ENCODE results near the gene TPP2. TPM values are rescaled to one million over a fixed set of nuclear protein-coding genes. Genes with fewer than 3 reads are reported as not detected.

The TPP2 gene
- total RNA-seq, 1 donor from 2014 or later: 37.6 TPM

GRCh38 chr13:102679449-102680132, 82.8 kb downstream of the TPP2 start:
- no peak overlapping the region for H3K4me3 ChIP-seq (ENCODE audit: insufficient read depth, low read depth, low read length)
- TF ChIP-seq EZH2 (IDR thresholded peaks at IDR 0.05; ENCODE audit: insufficient read depth, low read length) (no peak), CTCF (IDR thresholded peaks at IDR 0.05; ENCODE audit: insufficient read depth, low read depth, low read length) (no peak)
- Mint-ChIP-seq H3K27me3 (ENCODE audit: low read depth, unreplicated experiment) (no peaks in the 10 kb centered on the region), H3K4me3 (ENCODE audit: unreplicated experiment) (no peak overlapping the region), H3K4me1 (ENCODE audit: low read depth, unreplicated experiment) (no peaks in the 10 kb centered on the region), H3K36me3 (ENCODE audit: low read depth, unreplicated experiment) (peaks cover 12% of the 10 kb centered on the region), H3K27ac (ENCODE audit: unreplicated experiment) (no peak overlapping the region), H3K9me3 (ENCODE audit: unreplicated experiment) (peaks cover 4% of the 10 kb centered on the region)
- DNase-seq (ENCODE audit: low read depth) (no peak), FAIRE-seq (no peak)
- no peaks in the 10 kb centered on the region for H3K27me3 ChIP-seq (ENCODE audit: insufficient read depth, low read length)
- no peak overlapping the region for H2AFZ ChIP-seq (ENCODE audit: low read depth, low read length)
- H3K9me3 ChIP-seq (ENCODE audit: insufficient read depth, low read depth, low read length): no peaks in the 10 kb centered on the region
- no peak overlapping the region for H3K9ac ChIP-seq (ENCODE audit: low read length)
- H3K27ac ChIP-seq (ENCODE audit: low read depth, low read length): no peak overlapping the region
- no peaks in the 10 kb centered on the region for H4K20me1 ChIP-seq (ENCODE audit: insufficient read depth, low read length)
- H3K4me2 ChIP-seq (ENCODE audit: low read length): no peak overlapping the region
- H3K79me2 ChIP-seq (ENCODE audit: insufficient read depth, low read length): no peaks in the 10 kb centered on the region
- H3K36me3 ChIP-seq (ENCODE audit: insufficient read depth, low read length): peaks cover 37% of the 10 kb centered on the region
- no peaks in the 10 kb centered on the region for H3K4me1 ChIP-seq (ENCODE audit: insufficient read depth, low read length)

GRCh38 chr13:102680133-102680717, 83.4 kb downstream of the TPP2 start:
- peaks cover 4% of the 10 kb centered on the region for H3K9me3 Mint-ChIP-seq (ENCODE audit: unreplicated experiment)
- no peak overlapping the region for H3K27ac Mint-ChIP-seq (ENCODE audit: unreplicated experiment)
- Histone ChIP-seq H3K9ac (ENCODE audit: low read length) (no peak overlapping the region), H3K27ac (ENCODE audit: low read depth, low read length) (no peak overlapping the region), H2AFZ (ENCODE audit: low read depth, low read length) (no peak overlapping the region), H3K36me3 (ENCODE audit: insufficient read depth, low read length) (peaks cover 33% of the 10 kb centered on the region), H3K4me2 (ENCODE audit: low read length) (no peak overlapping the region), H3K79me2 (ENCODE audit: insufficient read depth, low read length) (no peaks in the 10 kb centered on the region), H4K20me1 (ENCODE audit: insufficient read depth, low read length) (no peaks in the 10 kb centered on the region), H3K4me3 (ENCODE audit: insufficient read depth, low read depth, low read length) (no peak overlapping the region), H3K9me3 (ENCODE audit: insufficient read depth, low read depth, low read length) (no peaks in the 10 kb centered on the region), H3K27me3 (ENCODE audit: insufficient read depth, low read length) (no peaks in the 10 kb centered on the region), H3K4me1 (ENCODE audit: insufficient read depth, low read length) (no peaks in the 10 kb centered on the region)
- H3K36me3 Mint-ChIP-seq (ENCODE audit: low read depth, unreplicated experiment): peaks cover 12% of the 10 kb centered on the region
- FAIRE-seq (no peak), DNase-seq (ENCODE audit: low read depth) (no peak)
- no peaks in the 10 kb centered on the region for H3K27me3 Mint-ChIP-seq (ENCODE audit: low read depth, unreplicated experiment)
- H3K4me3 Mint-ChIP-seq (ENCODE audit: unreplicated experiment): no peak overlapping the region
- H3K4me1 Mint-ChIP-seq (ENCODE audit: low read depth, unreplicated experiment): no peaks in the 10 kb centered on the region
- TF ChIP-seq EZH2 (IDR thresholded peaks at IDR 0.05; ENCODE audit: insufficient read depth, low read length) (no peak), CTCF (IDR thresholded peaks at IDR 0.05; ENCODE audit: insufficient read depth, low read depth, low read length) (no peak)

All from astrocyte (in vitro differentiated cells and primary cell).